Neural cell (in vitro differentiated cells): Measurements from ENCODE around the gene ZFPM1. TPM values are rescaled to one million over a fixed set of nuclear protein-coding genes. Genes with fewer than 3 reads are reported as not detected.

Source experiments
- H2AFZ ChIP-seq: fragments of 200-600, 300-800 bp; sonication (generic), shearing (Covaris generic); 2 replicates; pipeline ENCODE4 v1.6.0; 2014; ENCODE audit warnings: low read depth, mild to moderate bottlenecking, antibody characterized with exemption, low read length, moderate library complexity
- H3F3A ChIP-seq: fragments of 200-600 bp; shearing (Covaris generic); 2 replicates; pipeline ENCODE4 v1.6.1; 2016; ENCODE audit warnings: mild to moderate bottlenecking, moderate library complexity, mixed read lengths, antibody characterized with exemption, low read length; ENCODE audit not compliant: insufficient read depth, poor library complexity, severe bottlenecking
- H3K27ac ChIP-seq: fragments of 200-600, 300-800 bp; sonication (generic), shearing (Covaris generic); 2 replicates; pipeline ENCODE4 v1.5.1; 2014; ENCODE audit warnings: mild to moderate bottlenecking, low read length, moderate library complexity
- H3K27me3 ChIP-seq: fragments of 300-800, 200-600 bp; sonication (generic), shearing (Covaris generic); 2 replicates; pipeline ENCODE4 v1.6.0; 2014; ENCODE audit warnings: mild to moderate bottlenecking, low read depth, low read length, moderate library complexity; ENCODE audit not compliant: insufficient read depth
- H3K36me3 ChIP-seq: fragments of 300-800, 200-600 bp; sonication (generic), shearing (Covaris generic); 2 replicates; pipeline ENCODE4 v1.5.1; 2014; ENCODE audit warnings: mild to moderate bottlenecking, antibody characterized with exemption, low read length, moderate library complexity; ENCODE audit not compliant: insufficient read depth
- H3K4me2 ChIP-seq: fragments of 300-800, 200-600 bp; sonication (generic), shearing (Covaris generic); 2 replicates; pipeline ENCODE4 v1.6.0; 2014; ENCODE audit warnings: mild to moderate bottlenecking, low read length
- H3K4me3 ChIP-seq: fragments of 300-800, 200-600 bp; sonication (generic), shearing (Covaris generic); 2 replicates; pipeline ENCODE4 v1.5.1; 2014; ENCODE audit warnings: mild to moderate bottlenecking, low read length, moderate library complexity
- H3K79me2 ChIP-seq: fragments of 200-600 bp; shearing (Covaris generic); replicated peaks from 2 replicates; pipeline ENCODE4 v1.6.0; 2014; ENCODE audit warnings: mild to moderate bottlenecking, low read length, moderate library complexity; ENCODE audit not compliant: insufficient read depth
- H3K9ac ChIP-seq: fragments of 300-800, 200-600 bp; sonication (generic), shearing (Covaris generic); 2 replicates; pipeline ENCODE4 v1.6.1; 2016; ENCODE audit warnings: mild to moderate bottlenecking, low read length, mixed read lengths
- H3K9me2 ChIP-seq: fragments of 200-600 bp; shearing (Covaris generic); 2 replicates; pipeline ENCODE4 v1.6.1; 2016; ENCODE audit warnings: mild to moderate bottlenecking, low read length, mixed read lengths; ENCODE audit not compliant: insufficient read depth
- H3K9me3 ChIP-seq: fragments of 200-600, 300-800 bp; sonication (generic), shearing (Covaris generic); 2 replicates; pipeline ENCODE4 v1.6.1; 2016; ENCODE audit warnings: mild to moderate bottlenecking, mixed run types, low read length, moderate library complexity, mixed read lengths
- H4K20me1 ChIP-seq: fragments of 200-600 bp; shearing (Covaris generic); 2 replicates; pipeline ENCODE4 v1.6.1; 2016; ENCODE audit warnings: mild to moderate bottlenecking, mixed run types; ENCODE audit not compliant: insufficient read depth
- CTCF ChIP-seq: fragments of 450-650 bp; IDR thresholded peaks from 2 replicates; pipeline ENCODE4 v1.5.1; 2014; ENCODE audit warnings: antibody characterized with exemption, mild to moderate bottlenecking, moderate library complexity; ENCODE audit not compliant: poor library complexity, severe bottlenecking
- EP300 ChIP-seq: fragments of 450-650 bp; conservative IDR thresholded peaks from 2 replicates; pipeline ENCODE4 v1.6.1; 2014; ENCODE audit warnings: antibody characterized with exemption, mild to moderate bottlenecking, moderate library complexity; ENCODE audit not compliant: poor library complexity, severe bottlenecking
- EZH2 ChIP-seq: fragments of 200-600, 300-800 bp; shearing (Covaris generic), sonication (generic); IDR thresholded peaks from 2 replicates; pipeline ENCODE4 v1.6.1; 2014; ENCODE audit warnings: antibody characterized with exemption, low read length, borderline replicate concordance, mild to moderate bottlenecking; ENCODE audit not compliant: insufficient read depth, poor library complexity, severe bottlenecking
- MXI1 ChIP-seq: fragments of 450-650 bp; conservative IDR thresholded peaks from 2 replicates; pipeline ENCODE4 v1.6.1; 2014; ENCODE audit warnings: antibody characterized with exemption, mild to moderate bottlenecking; ENCODE audit not compliant: poor library complexity, severe bottlenecking
- POLR2AphosphoS5 ChIP-seq: IDR thresholded peaks from 2 replicates; pipeline ENCODE4 v1.6.1; 2012
- RAD21 ChIP-seq: fragments of 450-650 bp; conservative IDR thresholded peaks from 2 replicates; pipeline ENCODE4 v1.6.1; 2014; ENCODE audit warnings: antibody characterized with exemption, mild to moderate bottlenecking, moderate library complexity
- SMC3 ChIP-seq: fragments of 450-650 bp; conservative IDR thresholded peaks from 2 replicates; pipeline ENCODE4 v1.6.1; 2014; ENCODE audit warnings: antibody characterized with exemption, mild to moderate bottlenecking, moderate library complexity; ENCODE audit not compliant: poor library complexity
- TAF1 ChIP-seq: IDR thresholded peaks from 2 replicates; pipeline ENCODE4 v1.6.1; 2012; ENCODE audit warnings: low read depth
- polyA plus RNA-seq: library from polyadenylated mRNA; depleted of rRNA; stranded (reverse); fragments of >200 nt; gene quantifications from 2 replicates; pipeline ENCODE4 v1.2.3, GENCODE V29; 2014
- TF ChIP-seq, protein P1 (sequence below): IDR thresholded peaks from 2 replicates; pipeline ENCODE4 v1.6.1; 2012; ENCODE audit warnings: borderline replicate concordance

ZFPM1 gene
- polyA plus RNA-seq, 1 donor from 2014 or later = 0.41 TPM

DNA sequence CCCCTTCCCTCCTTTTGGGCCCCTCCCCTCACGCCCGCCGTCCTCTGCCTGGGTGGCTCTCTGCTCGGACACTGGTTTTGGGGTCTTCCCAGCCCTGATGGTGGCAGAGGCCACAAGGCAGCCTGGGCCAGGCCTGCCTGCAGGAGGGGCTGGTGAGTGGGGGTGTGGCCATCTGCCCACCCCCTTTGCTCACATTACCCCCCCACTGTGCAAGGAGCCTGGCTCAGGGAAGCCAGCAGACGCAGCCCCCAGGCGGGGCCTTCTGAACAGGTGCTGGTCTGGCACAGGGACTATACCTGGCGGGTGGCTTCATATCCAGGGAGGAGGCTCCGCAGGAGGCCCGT, 10.7 kb upstream of the ZFPM1 start:
- no peak for TF ChIP-seq MXI1
- no peak for TF ChIP-seq TAF1
- TF ChIP-seq, protein P1, sequence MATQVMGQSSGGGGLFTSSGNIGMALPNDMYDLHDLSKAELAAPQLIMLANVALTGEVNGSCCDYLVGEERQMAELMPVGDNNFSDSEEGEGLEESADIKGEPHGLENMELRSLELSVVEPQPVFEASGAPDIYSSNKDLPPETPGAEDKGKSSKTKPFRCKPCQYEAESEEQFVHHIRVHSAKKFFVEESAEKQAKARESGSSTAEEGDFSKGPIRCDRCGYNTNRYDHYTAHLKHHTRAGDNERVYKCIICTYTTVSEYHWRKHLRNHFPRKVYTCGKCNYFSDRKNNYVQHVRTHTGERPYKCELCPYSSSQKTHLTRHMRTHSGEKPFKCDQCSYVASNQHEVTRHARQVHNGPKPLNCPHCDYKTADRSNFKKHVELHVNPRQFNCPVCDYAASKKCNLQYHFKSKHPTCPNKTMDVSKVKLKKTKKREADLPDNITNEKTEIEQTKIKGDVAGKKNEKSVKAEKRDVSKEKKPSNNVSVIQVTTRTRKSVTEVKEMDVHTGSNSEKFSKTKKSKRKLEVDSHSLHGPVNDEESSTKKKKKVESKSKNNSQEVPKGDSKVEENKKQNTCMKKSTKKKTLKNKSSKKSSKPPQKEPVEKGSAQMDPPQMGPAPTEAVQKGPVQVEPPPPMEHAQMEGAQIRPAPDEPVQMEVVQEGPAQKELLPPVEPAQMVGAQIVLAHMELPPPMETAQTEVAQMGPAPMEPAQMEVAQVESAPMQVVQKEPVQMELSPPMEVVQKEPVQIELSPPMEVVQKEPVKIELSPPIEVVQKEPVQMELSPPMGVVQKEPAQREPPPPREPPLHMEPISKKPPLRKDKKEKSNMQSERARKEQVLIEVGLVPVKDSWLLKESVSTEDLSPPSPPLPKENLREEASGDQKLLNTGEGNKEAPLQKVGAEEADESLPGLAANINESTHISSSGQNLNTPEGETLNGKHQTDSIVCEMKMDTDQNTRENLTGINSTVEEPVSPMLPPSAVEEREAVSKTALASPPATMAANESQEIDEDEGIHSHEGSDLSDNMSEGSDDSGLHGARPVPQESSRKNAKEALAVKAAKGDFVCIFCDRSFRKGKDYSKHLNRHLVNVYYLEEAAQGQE = no peak
- TF ChIP-seq RAD21 = no peak
- no peak for TF ChIP-seq SMC3
- no peak for TF ChIP-seq EZH2
- TF ChIP-seq CTCF = no peak
- no peak for TF ChIP-seq EP300
- no peak for TF ChIP-seq POLR2AphosphoS5
- no peaks in the 10 kb centered on the region for H4K20me1 ChIP-seq
- no peak overlapping the region for H3K27ac ChIP-seq
- H3K27me3 ChIP-seq = no peaks in the 10 kb centered on the region
- H3K9me3 ChIP-seq = no peaks in the 10 kb centered on the region
- H3F3A ChIP-seq = no peaks in the 10 kb centered on the region
- H3K4me2 ChIP-seq = no peak overlapping the region
- H3K4me3 ChIP-seq = no peak overlapping the region
- no peak overlapping the region for H2AFZ ChIP-seq
- H3K9ac ChIP-seq = no peak overlapping the region
- no peaks in the 10 kb centered on the region for H3K9me2 ChIP-seq
- H3K79me2 ChIP-seq = no peaks in the 10 kb centered on the region
- no peaks in the 10 kb centered on the region for H3K36me3 ChIP-seq

DNA sequence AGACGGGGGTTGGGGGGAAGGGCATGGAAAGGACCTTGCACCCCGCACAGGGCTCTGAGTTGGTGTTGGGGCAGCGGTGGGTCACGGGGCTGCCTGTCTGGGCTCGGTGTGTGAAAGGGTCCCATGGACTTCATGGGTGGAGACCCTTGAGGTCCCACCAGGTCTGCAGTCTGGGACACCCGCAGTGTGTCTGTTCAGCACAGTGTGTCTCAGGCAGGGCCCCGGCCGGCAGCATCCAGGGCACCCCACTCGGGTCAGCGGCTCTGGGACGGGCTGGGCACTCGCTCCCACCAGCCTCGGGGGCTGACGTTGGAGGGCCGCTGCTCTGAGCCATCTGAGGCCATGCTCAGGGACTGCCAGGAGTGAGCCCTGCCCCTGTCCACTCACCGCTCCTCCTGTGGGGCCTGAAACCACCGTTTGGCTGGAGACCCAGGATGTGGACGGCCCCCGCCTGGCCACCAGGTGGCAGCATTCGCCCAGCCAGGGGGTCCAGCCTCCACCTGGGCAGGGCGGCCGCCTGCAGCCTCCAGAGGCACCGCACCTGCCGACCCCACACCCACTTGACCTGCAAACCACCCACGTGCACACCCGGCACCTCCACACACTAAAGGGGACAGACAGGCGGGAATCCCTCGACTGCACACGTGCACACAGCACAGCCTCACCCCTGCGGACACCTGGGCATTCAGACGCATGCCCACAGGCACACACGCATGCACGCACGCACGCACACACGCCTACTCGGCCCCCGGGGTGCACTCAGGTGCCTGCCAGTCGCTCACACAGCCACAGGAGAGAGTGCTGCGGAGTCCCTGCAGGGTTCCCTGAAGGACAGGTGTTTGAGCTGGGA, 10.1 kb upstream of the ZFPM1 start:
- no peaks in the 10 kb centered on the region for H3K27me3 ChIP-seq
- H3K9me3 ChIP-seq = no peaks in the 10 kb centered on the region
- no peaks in the 10 kb centered on the region for H3K9me2 ChIP-seq
- no peak overlapping the region for H3K27ac ChIP-seq
- H3K79me2 ChIP-seq = no peaks in the 10 kb centered on the region
- no peaks in the 10 kb centered on the region for H4K20me1 ChIP-seq
- TF ChIP-seq CTCF (peak; percentile 96), RAD21 (peak; percentile 94), POLR2AphosphoS5 (no peak), EP300 (no peak), SMC3 (peak; percentile 97), MXI1 (peak; percentile 55)
- no peak overlapping the region for H2AFZ ChIP-seq
- H3K9ac ChIP-seq = no peak overlapping the region
- H3K36me3 ChIP-seq = no peaks in the 10 kb centered on the region
- no peak overlapping the region for H3K4me2 ChIP-seq
- no peaks in the 10 kb centered on the region for H3F3A ChIP-seq
- no peak overlapping the region for H3K4me3 ChIP-seq
